Hepatocyte (in vitro differentiated cells): ENCODE measurements around the gene COX19. TPM values are rescaled to one million over a fixed set of nuclear protein-coding genes. Genes with fewer than 3 reads are reported as not detected.

Source experiments
- DNase-seq: peaks from one replicate; pipeline ENCODE4 v3.0.0-alpha.2; 2016; ENCODE audit warnings: low spot score
- H2AFZ ChIP-seq: fragments of 200-600 bp; sonication (generic); 2 replicates; pipeline ENCODE4 v1.6.0; 2016; ENCODE audit warnings: antibody characterized with exemption, mild to moderate bottlenecking
- H3K27ac ChIP-seq: fragments of 200-600 bp; sonication (generic); 2 replicates; pipeline ENCODE4 v1.5.1; 2016; ENCODE audit warnings: mild to moderate bottlenecking
- H3K27me3 ChIP-seq: fragments of 200-600 bp; sonication (generic); 2 replicates; pipeline ENCODE4 v1.6.1; 2016
- H3K36me3 ChIP-seq: fragments of 200-600 bp; sonication (generic); replicated peaks from 2 replicates; pipeline ENCODE4 v1.5.1; 2016; ENCODE audit warnings: low read depth; ENCODE audit not compliant: insufficient read depth
- H3K4me1 ChIP-seq: fragments of 200-600 bp; sonication (generic); 2 replicates; pipeline ENCODE4 v1.5.1; 2016; ENCODE audit warnings: mild to moderate bottlenecking, moderate library complexity; ENCODE audit not compliant: insufficient read depth
- H3K4me2 ChIP-seq: fragments of 200-600 bp; sonication (generic); 2 replicates; pipeline ENCODE4 v1.6.0; 2016
- H3K4me3 ChIP-seq: fragments of 200-600 bp; sonication (generic); 2 replicates; pipeline ENCODE4 v1.5.1; 2016; ENCODE audit warnings: mild to moderate bottlenecking
- H3K79me2 ChIP-seq: fragments of 200-600 bp; sonication (generic); 2 replicates; pipeline ENCODE4 v1.6.0; 2017; ENCODE audit warnings: mild to moderate bottlenecking
- H3K9me2 ChIP-seq: fragments of 200-600 bp; sonication (generic); replicated peaks from 2 replicates; pipeline ENCODE4 v1.6.0; 2017; ENCODE audit warnings: mild to moderate bottlenecking; ENCODE audit not compliant: insufficient read depth
- H3K9me3 ChIP-seq: fragments of 200-600 bp; sonication (generic); 2 replicates; pipeline ENCODE4 v1.5.1; 2016; ENCODE audit warnings: low read depth, mild to moderate bottlenecking
- H4K20me1 ChIP-seq: fragments of 200-600 bp; sonication (generic); 2 replicates; pipeline ENCODE4 v1.6.0; 2016; ENCODE audit warnings: mild to moderate bottlenecking; ENCODE audit not compliant: insufficient read depth, poor library complexity, severe bottlenecking
- EZH2 ChIP-seq: fragments of 200-600 bp; sonication (generic); IDR thresholded peaks from 2 replicates; pipeline ENCODE4 v1.6.1; 2016; ENCODE audit warnings: antibody characterized with exemption, mild to moderate bottlenecking, borderline replicate concordance
- EZH2phosphoT487 ChIP-seq: fragments of 200-600 bp; sonication (generic); IDR thresholded peaks from one replicate; pipeline ENCODE4 v1.6.1; 2018; ENCODE audit warnings: antibody characterized with exemption, mild to moderate bottlenecking, low read depth, moderate library complexity; ENCODE audit not compliant: unreplicated experiment, severe bottlenecking
- WGBS: methylation state at CpG from one replicate; pipeline ENCODE4 v1.1.6; 2016; ENCODE audit warnings: low lambda C conversion rate; ENCODE audit errors: missing lambda C conversion rate; 5-methylcytosine and 5-hydroxymethylcytosine counted together
- polyA plus RNA-seq: library from polyadenylated mRNA; unstranded; fragments of >200 nt; fragmentation: Nextera tagmentation; extraction: Ambion mirVana; gene quantifications from 2 replicates; pipeline ENCODE4 v1.2.1, GENCODE V29; 2016
- total RNA-seq: library from RNA; depleted of rRNA; stranded (reverse); fragments of >200 nt; gene quantifications from 2 replicates; pipeline ENCODE4 v1.2.3, GENCODE V29; 2014
- TF ChIP-seq, protein P1 (sequence below): fragments of 200-600 bp; sonication (generic); IDR thresholded peaks from 2 replicates; pipeline ENCODE4 v1.5.1; 2016; ENCODE audit warnings: antibody characterized with exemption, mild to moderate bottlenecking; ENCODE audit not compliant: poor library complexity

Gene COX19
- total and polyA plus RNA-seq, 2 experiments from 2014 or later: 11.6 to 18.9 TPM

GRCh38 chr7:966291-967069, 8.9 kb downstream of the COX19 start:
- H3K4me1 ChIP-seq: peaks cover 13% of the 10 kb centered on the region
- DNase-seq: no peak
- H3K27ac ChIP-seq: no peak overlapping the region
- peaks cover 29% of the 10 kb centered on the region for H3K79me2 ChIP-seq
- H3K4me2 ChIP-seq: no peak overlapping the region
- no peak overlapping the region for H2AFZ ChIP-seq
- WGBS: 91% methylated on average over 22 of the region's 22 CpGs
- peaks cover 13% of the 10 kb centered on the region for H4K20me1 ChIP-seq
- TF ChIP-seq EZH2 (no peak), EZH2phosphoT487 (no peak)
- TF ChIP-seq, protein P1, sequence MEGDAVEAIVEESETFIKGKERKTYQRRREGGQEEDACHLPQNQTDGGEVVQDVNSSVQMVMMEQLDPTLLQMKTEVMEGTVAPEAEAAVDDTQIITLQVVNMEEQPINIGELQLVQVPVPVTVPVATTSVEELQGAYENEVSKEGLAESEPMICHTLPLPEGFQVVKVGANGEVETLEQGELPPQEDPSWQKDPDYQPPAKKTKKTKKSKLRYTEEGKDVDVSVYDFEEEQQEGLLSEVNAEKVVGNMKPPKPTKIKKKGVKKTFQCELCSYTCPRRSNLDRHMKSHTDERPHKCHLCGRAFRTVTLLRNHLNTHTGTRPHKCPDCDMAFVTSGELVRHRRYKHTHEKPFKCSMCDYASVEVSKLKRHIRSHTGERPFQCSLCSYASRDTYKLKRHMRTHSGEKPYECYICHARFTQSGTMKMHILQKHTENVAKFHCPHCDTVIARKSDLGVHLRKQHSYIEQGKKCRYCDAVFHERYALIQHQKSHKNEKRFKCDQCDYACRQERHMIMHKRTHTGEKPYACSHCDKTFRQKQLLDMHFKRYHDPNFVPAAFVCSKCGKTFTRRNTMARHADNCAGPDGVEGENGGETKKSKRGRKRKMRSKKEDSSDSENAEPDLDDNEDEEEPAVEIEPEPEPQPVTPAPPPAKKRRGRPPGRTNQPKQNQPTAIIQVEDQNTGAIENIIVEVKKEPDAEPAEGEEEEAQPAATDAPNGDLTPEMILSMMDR: no peak
- H3K36me3 ChIP-seq: no peaks in the 10 kb centered on the region
- no peaks in the 10 kb centered on the region for H3K9me3 ChIP-seq
- H3K27me3 ChIP-seq: no peaks in the 10 kb centered on the region
- H3K9me2 ChIP-seq: no peaks in the 10 kb centered on the region
- no peak overlapping the region for H3K4me3 ChIP-seq

GRCh38 chr7:964401-965231, 10.7 kb downstream of the COX19 start:
- 65% methylated on average over 27 of the region's 27 CpGs for WGBS
- H3K4me2 ChIP-seq: no peak overlapping the region

DNA sequence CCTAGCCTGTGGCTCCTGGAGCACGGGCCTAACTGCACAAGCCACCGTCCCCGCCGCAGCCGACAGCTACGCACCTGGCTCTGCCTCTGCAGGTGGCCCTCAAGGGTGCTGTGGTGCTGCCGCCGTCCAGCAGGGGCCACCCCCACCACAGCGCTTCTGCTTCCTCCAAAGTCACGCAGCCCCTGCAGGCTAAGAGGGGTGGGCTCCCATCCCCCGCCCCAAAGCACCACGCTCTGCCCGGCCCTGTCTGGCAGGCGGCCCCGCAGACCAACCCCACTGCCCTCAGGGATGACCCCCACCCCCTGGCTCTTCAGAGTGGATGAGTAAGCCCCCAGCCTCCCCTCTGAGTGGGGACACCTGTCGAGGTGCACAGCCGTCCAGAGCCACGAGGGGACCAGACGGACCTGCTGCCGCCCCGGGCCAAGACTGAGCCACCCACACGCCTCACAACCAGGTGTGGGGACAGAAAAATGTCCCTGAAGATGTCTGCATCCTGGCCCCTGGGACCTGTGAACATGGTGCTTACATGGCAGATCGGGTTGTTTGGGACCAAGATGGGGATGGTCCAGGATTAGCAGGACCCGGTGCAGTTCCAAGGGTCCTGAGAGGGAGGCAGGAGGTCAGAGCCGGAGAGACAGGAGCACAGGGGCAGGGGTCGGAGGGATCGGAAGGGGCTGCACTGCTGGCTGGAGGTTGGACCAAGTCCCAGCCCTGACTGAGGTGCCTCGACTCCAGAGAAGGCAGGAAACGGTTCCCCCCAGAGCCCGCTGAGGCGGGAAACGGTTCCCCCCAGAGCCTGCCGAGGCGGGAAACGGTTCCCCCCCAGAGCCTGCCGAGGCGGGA, 11.9 kb downstream of the COX19 start:
- Histone ChIP-seq H3K4me1 (peaks cover 14% of the 10 kb centered on the region), H3K9me3 (no peaks in the 10 kb centered on the region), H3K9me2 (no peaks in the 10 kb centered on the region), H3K36me3 (no peaks in the 10 kb centered on the region), H3K27ac (no peak overlapping the region), H3K27me3 (no peaks in the 10 kb centered on the region), H2AFZ (no peak overlapping the region), H3K79me2 (no peaks in the 10 kb centered on the region), H4K20me1 (peaks cover under 1% of the 10 kb centered on the region), H3K4me3 (no peak overlapping the region), H3K4me2 (no peak overlapping the region)
- no peak for TF ChIP-seq EZH2
- TF ChIP-seq, protein P1: no peak
- no peak for TF ChIP-seq EZH2phosphoT487
- WGBS: 72% methylated on average over 23 of the region's 37 CpGs
- DNase-seq: no peak

More at GRCh38 chr7:964401-965231, 10.7 kb downstream of the COX19 start:
- Histone ChIP-seq H3K27ac (peak overlapping the region; percentile 20), H3K4me3 (no peak overlapping the region), H3K4me1 (peaks cover 14% of the 10 kb centered on the region), H3K79me2 (peaks cover 11% of the 10 kb centered on the region), H3K9me3 (no peaks in the 10 kb centered on the region), H3K27me3 (no peaks in the 10 kb centered on the region), H3K36me3 (no peaks in the 10 kb centered on the region), H4K20me1 (peaks cover 11% of the 10 kb centered on the region), H3K9me2 (no peaks in the 10 kb centered on the region), H2AFZ (no peak overlapping the region)
- TF ChIP-seq, protein P1: peak; percentile 32
- TF ChIP-seq EZH2: no peak
- DNase-seq: no peak
